Muscle layer of colon (tissue), 2 donors: ENCODE data around the gene ICE1.
"Not testable (repeated sequence)": the region's sequence is repeated elsewhere in the genome, so short reads cannot be mapped to it uniquely, and the experiment has no call there.

Experiments
- H3K27ac ChIP-seq: one replicate; pipeline ENCODE4 v1.7.0; 2013; ENCODE audit warnings: low read depth, mild to moderate bottlenecking, low read length, moderate library complexity
- H3K27me3 ChIP-seq, 2 donors: one replicate each; pipeline ENCODE4 v1.7.0; 2013; ENCODE audit warnings: low read length in 2 of 2, mild to moderate bottlenecking in 2 of 2; ENCODE audit not compliant: insufficient read depth in 2 of 2, control insufficient read depth in 1 of 2
- H3K36me3 ChIP-seq: one replicate; pipeline ENCODE4 v1.7.0; 2013; ENCODE audit warnings: mild to moderate bottlenecking, low read length; ENCODE audit not compliant: insufficient read depth
- H3K4me1 ChIP-seq: one replicate; pipeline ENCODE4 v1.7.0; 2013; ENCODE audit warnings: mild to moderate bottlenecking, low read length; ENCODE audit not compliant: insufficient read depth
- H3K4me3 ChIP-seq, 2 donors: one replicate each; pipeline ENCODE4 v1.7.0; 2013; ENCODE audit warnings: low read length in 2 of 2, low read depth in 1 of 2, mild to moderate bottlenecking in 1 of 2, moderate library complexity in 1 of 2
- H3K9ac ChIP-seq: one replicate; pipeline ENCODE4 v1.7.0; 2013; ENCODE audit warnings: low read length
- H3K9me3 ChIP-seq: one replicate; pipeline ENCODE4 v1.7.0; 2013; ENCODE audit warnings: mild to moderate bottlenecking, low read length
- donor health status: abdominal sarcoma.
- donor health status: Adenocarcinoma of cecum.

Gene ICE1

GRCh38 chr5:5404381-5404780 is 18.1 kb upstream of the ICE1 start:
- H3K27ac ChIP-seq = no peak overlapping the region
- H3K4me3 ChIP-seq = no peak overlapping the region
- no peaks in the 10 kb centered on the region for H3K36me3 ChIP-seq
- no peaks in the 10 kb centered on the region for H3K27me3 ChIP-seq
- H3K9ac ChIP-seq = no peak overlapping the region
- no peaks in the 10 kb centered on the region for H3K4me1 ChIP-seq
- H3K9me3 ChIP-seq = no peaks in the 10 kb centered on the region

- H3K36me3 ChIP-seq = no peaks in the 10 kb centered on the region
- H3K27me3 ChIP-seq = no peaks in the 10 kb centered on the region
- H3K9ac ChIP-seq = no peak overlapping the region
- H3K4me1 ChIP-seq = no peaks in the 10 kb centered on the region
- H3K4me3 ChIP-seq = no peak overlapping the region
- no peak overlapping the region for H3K27ac ChIP-seq
- H3K9me3 ChIP-seq = no peaks in the 10 kb centered on the region
Measured at GRCh38 chr5:5405441-5405840, 17.0 kb upstream of the ICE1 start.

DNA sequence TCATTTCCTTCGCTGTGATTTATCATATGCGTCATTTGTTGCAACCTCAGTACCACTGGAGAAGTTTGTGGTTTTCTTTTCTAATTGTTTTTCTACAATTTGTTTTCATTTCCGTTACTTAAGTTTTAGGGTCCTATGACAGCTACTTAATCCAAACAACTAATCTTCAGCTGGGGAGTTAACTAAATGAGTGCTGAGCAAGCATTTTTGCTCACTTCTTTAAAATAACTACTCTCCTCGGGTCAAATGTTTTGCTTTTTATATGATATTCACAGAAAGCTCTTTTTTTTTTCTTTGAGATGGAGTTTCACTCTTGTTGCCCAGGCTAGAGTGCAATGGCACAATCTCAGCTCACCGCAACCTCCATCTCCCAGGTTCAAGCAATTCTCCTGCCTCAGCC is 14.6 kb upstream of the ICE1 start:
- no peaks in the 10 kb centered on the region for H3K27me3 ChIP-seq
- H3K9me3 ChIP-seq = no peaks in the 10 kb centered on the region
- H3K27ac ChIP-seq = no peak overlapping the region
- H3K36me3 ChIP-seq = no peaks in the 10 kb centered on the region
- no peaks in the 10 kb centered on the region for H3K4me1 ChIP-seq
- no peak overlapping the region for H3K4me3 ChIP-seq
- H3K9ac ChIP-seq = no peak overlapping the region

- Histone ChIP-seq H3K4me3 (no peak overlapping the region), H3K4me1 (no peaks in the 10 kb centered on the region), H3K27ac (no peak overlapping the region), H3K9me3 (no peaks in the 10 kb centered on the region), H3K36me3 (no peaks in the 10 kb centered on the region), H3K27me3 (no peaks in the 10 kb centered on the region), H3K9ac (no peak overlapping the region)
Measured at GRCh38 chr5:5409151-5409810, 13.2 kb upstream of the ICE1 start.

- not testable (repeated sequence) for H3K36me3 ChIP-seq, H3K27ac ChIP-seq, H3K9ac ChIP-seq, H3K4me1 ChIP-seq, H3K27me3 ChIP-seq, H3K4me3 ChIP-seq, H3K9me3 ChIP-seq
Measured at GRCh38 chr5:5413856-5414255, 8.6 kb upstream of the ICE1 start.

DNA sequence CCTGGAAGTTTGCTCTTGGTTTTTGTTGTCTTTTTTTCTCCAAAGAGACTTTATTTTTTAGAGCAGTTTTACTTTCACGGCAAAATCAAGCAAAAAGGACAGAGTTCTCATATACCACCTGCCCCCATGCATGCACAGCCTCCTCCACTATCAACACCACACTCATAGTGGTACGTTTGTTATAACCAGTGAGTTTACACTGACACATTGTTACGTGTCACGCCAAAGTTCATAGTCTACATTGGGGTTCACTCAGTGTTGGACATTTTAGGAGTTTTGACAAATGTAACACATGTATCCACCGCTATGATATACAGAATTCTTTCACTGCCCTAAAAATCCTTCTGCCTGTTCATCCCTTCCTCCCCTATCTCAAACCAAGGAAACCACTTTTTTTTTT is 7.5 kb upstream of the ICE1 start:
- H3K27me3 ChIP-seq = no peaks in the 10 kb centered on the region
- no peak overlapping the region for H3K27ac ChIP-seq
- no peaks in the 10 kb centered on the region for H3K4me1 ChIP-seq
- no peak overlapping the region for H3K9ac ChIP-seq
- no peaks in the 10 kb centered on the region for H3K9me3 ChIP-seq
- H3K4me3 ChIP-seq = no peak overlapping the region
- no peaks in the 10 kb centered on the region for H3K36me3 ChIP-seq

DNA sequence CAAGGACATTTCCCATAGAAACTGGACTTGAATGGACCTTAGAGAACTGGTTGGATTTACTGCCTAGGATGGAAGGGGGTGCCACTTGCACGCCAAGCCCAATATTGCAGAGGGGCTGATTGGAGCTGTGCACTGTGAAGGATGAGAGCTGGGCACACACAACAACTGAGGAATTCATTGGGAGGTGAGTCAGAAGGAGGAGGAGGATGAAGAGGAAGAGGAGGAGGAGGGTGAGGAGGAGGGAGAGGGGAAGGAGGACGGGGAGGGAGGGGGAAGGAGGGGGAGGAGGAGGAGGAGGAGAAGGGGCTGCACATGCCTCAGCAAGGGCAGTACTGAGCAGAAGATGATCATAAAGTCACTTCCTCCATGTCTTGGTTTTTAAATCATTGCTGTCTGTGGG is 5.7 kb upstream of the ICE1 start:
- no peaks in the 10 kb centered on the region for H3K4me1 ChIP-seq
- no peak overlapping the region for H3K27ac ChIP-seq
- H3K9ac ChIP-seq = no peak overlapping the region
- no peaks in the 10 kb centered on the region for H3K36me3 ChIP-seq
- no peak overlapping the region for H3K4me3 ChIP-seq
- H3K9me3 ChIP-seq = no peaks in the 10 kb centered on the region
- no peaks in the 10 kb centered on the region for H3K27me3 ChIP-seq

GRCh38 chr5:5418006-5418405 is 4.5 kb upstream of the ICE1 start:
- H3K27ac ChIP-seq = no peak overlapping the region
- no peaks in the 10 kb centered on the region for H3K27me3 ChIP-seq
- no peaks in the 10 kb centered on the region for H3K9me3 ChIP-seq

GRCh38 chr5:5418764-5419163 is 3.7 kb upstream of the ICE1 start:
- H3K9ac ChIP-seq = no peak overlapping the region
- H3K4me1 ChIP-seq = peaks cover 5% of the 10 kb centered on the region
- no peaks in the 10 kb centered on the region for H3K36me3 ChIP-seq
- no peaks in the 10 kb centered on the region for H3K9me3 ChIP-seq
- H3K27me3 ChIP-seq = no peaks in the 10 kb centered on the region
- no peak overlapping the region for H3K4me3 ChIP-seq
- H3K27ac ChIP-seq = no peak overlapping the region

More at GRCh38 chr5:5418006-5418405, 4.5 kb upstream of the ICE1 start:
- no peaks in the 10 kb centered on the region for H3K36me3 ChIP-seq
- H3K9ac ChIP-seq = no peak overlapping the region
- H3K4me1 ChIP-seq = no peaks in the 10 kb centered on the region
- H3K4me3 ChIP-seq = no peak overlapping the region

DNA sequence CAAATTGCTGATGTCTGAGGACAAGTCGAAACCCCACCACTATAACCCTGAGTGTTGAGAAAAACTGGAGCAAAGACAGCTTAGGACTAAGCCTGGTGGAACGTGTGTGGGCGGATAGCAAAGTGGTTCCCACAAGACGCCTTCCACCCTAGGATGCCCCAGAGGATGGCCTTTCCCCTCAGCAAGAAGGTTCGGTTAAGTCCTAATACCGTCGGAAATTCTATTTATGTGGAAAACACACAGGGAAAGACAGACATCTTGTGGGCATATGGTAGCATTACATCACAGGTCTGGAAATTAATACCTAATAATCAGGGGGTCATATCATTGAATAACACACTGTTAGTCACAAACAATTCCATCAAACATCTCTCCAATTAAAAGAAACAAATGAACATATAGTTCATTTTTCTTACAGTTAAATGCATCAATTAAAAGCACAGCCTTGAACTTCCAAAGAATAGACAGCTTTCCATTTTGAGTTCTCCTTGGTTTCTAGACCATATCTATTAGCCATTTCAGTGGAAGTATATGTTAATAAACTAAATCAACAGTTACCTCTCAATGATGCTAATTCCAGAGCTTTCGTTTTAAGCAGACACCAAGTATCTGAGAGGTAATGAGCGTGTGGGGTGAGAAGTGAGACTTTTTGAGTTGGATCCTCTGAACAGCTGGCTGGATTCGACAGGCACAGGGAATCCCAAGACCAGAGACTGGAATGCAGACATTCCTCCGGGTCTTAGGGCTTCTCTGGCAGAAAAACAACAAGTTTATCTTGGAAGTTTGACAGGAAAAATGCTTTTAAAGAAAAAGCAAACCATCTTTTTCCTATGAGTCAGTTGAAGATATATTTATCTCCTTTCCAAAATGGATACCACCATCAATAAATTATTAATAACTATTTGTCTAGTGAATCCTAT is 2.9 kb upstream of the ICE1 start:
- Histone ChIP-seq H3K36me3 (no peaks in the 10 kb centered on the region), H3K4me1 (peaks cover 13% of the 10 kb centered on the region), H3K27ac (no peak overlapping the region), H3K9me3 (no peaks in the 10 kb centered on the region), H3K9ac (no peak overlapping the region), H3K27me3 (no peaks in the 10 kb centered on the region), H3K4me3 (no peak overlapping the region)

DNA sequence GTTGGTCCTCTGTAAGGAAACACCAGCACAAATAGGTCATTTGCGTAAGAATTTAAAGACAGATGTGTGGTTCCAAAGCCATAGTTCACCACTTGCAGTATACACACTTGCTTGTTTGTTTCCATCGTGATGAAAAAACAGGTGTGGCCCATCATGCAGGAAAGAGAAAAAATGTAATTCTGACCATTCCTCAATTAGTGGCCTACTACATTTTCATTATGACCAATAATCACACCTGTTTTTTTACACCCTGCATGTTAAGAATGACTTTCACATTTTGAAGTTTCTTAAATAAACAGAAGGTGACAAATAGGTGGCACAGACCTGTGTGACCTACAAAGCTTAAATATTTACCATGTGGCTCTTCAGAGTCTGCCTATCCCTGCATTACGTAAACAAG is 2.2 kb upstream of the ICE1 start:
- no peaks in the 10 kb centered on the region for H3K27me3 ChIP-seq
- H3K27ac ChIP-seq = no peak overlapping the region
- peaks cover 20% of the 10 kb centered on the region for H3K4me1 ChIP-seq
- no peak overlapping the region for H3K4me3 ChIP-seq
- no peaks in the 10 kb centered on the region for H3K9me3 ChIP-seq
- no peak overlapping the region for H3K9ac ChIP-seq
- H3K36me3 ChIP-seq = no peaks in the 10 kb centered on the region
